Measurements from ENCODE around the gene CNPY1.
A peak's percentile ranks its signal among the peaks of the same experiment; 100 is the strongest.

The CNPY1 gene

GRCh38 chr7:155509359-155509724 is 37.0 kb downstream of the CNPY1 start:
- no peak for DNase-seq

- DNase-seq = no peak
Measured at GRCh38 chr7:155508376-155509358, 37.7 kb downstream of the CNPY1 start.

- no peak for DNase-seq
Measured at GRCh38 chr7:155507576-155507975, 38.8 kb downstream of the CNPY1 start.

DNA sequence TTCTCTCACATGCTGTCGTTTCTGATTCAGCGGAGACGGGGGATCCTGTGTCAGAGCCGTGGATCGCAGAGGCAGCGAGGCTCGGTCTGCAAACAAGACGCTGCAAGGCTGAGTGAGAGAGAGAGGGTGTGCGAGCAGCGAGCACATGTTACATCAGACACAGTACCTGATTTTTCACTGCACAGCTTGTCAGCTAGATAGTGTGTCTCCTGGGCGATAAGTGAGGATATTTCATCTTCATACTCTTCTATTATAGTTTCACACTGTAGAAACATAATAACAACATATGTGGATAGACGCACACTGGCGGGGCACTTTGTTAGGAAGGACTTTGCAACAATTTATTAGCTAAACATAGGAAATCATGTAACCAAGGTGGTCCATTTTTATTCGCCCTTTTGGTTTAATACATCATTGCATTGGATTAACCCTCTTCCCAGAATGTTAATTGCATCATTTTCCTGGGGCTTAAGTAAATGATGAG is 39.5 kb downstream of the CNPY1 start:
- no peak for DNase-seq

GRCh38 chr7:155505422-155505793 is 41.0 kb downstream of the CNPY1 start:
- DNase-seq = no peak

DNA sequence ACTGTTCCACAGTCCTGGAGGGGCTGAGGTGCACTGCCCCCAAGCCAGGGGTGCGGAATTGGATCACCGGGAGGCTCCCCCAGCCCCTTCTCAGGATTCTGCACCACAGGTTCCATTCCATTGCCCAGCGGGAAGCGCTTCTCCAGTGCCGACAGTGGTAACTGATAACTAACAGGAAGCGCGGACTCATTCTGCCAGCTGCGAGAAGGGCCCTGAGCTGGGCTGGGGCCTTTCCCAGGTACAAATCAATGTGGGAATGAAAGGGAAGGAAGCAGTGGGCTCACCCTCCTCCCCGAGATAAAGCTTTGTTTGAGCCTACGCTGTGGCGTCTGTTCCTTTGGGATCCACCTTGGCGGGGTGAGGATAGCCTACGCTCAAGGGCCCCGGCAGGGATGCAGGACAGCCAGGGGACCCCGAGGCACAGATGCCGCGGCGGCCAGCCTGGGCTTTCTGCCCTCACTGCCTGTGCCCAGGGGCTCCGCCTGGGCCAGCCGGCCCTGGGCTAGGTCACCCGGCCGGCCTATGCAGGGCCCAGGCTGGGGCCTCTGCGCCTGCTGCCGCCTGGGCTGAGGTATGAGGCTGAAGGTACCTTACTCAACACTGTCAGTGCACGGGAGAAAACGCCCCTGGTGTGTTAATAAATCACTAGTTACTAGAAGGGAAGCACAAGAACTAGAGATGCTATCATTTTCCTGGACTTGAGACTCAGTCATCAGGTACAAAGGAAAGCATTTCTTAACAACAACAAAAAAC is 49.0 kb downstream of the CNPY1 start:
- DNase-seq = no peak

GRCh38 chr7:155496267-155497005 is 49.9 kb downstream of the CNPY1 start:
- DNase-seq = no peak

DNA sequence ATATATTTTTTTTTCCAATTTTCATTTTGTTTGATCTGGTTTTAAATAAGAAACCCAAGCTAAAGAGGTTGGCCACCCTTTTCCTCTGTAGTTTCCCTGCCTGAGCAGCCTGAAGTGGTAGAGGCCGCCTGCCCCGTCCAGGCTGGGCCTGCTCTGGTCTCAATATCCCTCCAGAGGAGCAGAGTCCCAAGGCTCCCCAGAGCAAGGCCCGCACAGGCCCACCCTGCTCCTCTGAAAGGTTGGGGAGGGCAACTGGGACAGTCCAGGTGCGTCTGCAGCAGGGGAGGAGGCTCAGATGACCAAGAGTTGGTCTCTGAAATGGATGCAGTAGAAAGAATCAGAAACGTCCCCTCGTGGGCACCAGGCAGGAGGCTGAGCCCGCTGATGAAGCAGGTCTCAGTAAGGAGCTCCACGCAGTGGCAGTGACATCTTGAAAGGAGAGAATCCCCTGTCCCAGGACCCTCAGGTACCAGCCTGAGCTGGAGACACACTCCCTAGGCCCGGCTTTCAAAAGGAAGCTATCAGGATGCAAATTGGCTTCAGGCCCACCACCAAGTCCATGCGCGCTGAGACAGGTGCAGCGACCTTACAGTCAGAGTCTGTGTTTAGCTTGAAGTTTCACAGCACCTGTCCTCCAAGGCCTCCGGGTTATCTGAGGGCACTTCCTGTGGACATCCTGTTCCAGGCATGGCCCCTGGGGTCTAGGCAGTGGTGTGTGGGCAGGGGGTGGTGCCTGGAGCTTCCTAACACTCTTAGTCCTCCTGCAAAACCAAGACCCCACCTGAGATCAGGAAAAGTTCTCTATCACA is 50.7 kb downstream of the CNPY1 start:
- DNase-seq = peak; percentile 41

DNA sequence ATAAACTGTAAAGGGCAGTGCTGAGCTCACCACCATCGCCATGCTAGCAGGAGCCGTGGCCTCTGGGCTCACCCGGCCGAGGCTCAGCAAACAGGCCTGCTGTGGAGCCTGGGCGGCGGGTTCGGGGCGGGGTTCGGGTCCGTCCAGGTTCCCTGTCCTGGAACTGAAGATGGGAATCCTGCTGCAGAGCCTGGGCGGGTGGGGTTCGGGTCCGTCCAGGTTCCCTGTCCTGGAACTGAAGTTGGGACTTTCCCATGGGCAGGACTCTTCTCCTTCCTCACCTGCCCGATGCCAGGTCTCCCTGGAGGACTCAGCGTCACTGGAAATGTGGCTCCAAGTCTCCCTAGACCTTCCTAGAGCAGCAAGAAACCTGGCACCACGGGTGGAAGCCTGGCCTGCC is 51.8 kb downstream of the CNPY1 start:
- DNase-seq = no peak

DNA sequence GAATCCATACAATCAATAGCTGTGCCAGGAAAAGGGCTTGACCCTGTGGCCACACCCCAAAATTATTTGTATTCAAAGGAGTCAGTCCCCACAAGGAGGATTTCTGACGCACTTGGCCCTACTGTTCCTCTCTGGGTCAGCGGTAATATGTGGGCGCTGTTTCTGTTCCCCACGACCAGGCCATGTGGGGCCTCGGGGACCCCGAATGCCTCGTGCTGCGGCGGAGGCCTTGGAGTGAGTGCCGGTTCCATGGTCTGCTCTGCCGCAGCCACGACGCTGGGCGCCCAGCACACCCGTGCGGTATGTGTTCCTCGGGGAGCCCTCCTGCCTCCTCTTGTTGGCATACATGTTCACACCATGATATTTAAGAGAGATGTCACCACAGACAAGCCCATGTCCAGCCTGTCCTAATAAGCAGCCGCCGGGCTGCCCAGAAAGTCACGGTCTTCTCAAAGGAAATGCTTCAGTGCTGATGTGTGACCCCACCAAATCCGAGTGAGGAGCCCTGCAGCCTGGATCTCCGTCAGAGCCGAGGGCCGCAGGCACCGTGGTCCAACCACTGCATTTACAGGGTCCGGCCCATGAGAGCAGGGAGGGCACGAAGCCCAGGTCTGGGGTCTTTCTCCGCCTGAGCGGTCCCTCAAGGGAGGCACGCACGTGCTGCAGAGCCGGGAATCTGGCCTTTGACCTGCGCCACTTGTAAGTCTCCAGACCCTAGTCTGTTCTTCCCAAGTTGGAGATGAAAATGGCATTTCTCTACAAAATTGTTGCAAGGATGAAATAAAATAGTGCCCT is 52.4 kb downstream of the CNPY1 start:
- no peak for DNase-seq

DNA sequence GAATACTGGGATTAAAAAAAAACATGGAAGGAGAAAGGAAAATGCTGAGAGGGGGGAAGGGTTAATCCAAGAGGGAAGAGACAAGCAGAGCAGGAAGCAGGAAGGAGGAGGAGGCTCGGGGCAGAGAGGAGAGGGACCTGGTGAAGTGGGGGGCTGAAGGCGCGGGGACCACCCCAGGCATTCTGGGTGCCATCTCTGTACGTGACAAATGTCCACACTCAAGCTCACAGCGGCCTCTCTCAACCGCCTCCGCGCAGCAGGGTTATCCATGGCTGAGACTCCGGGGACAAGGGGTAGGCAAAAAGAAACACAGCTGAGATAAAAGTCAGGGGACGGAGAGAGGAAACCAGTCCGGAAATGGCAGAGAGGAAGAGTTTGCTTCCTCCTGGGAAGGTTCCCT is 54.5 kb downstream of the CNPY1 start:
- no peak for DNase-seq

DNA sequence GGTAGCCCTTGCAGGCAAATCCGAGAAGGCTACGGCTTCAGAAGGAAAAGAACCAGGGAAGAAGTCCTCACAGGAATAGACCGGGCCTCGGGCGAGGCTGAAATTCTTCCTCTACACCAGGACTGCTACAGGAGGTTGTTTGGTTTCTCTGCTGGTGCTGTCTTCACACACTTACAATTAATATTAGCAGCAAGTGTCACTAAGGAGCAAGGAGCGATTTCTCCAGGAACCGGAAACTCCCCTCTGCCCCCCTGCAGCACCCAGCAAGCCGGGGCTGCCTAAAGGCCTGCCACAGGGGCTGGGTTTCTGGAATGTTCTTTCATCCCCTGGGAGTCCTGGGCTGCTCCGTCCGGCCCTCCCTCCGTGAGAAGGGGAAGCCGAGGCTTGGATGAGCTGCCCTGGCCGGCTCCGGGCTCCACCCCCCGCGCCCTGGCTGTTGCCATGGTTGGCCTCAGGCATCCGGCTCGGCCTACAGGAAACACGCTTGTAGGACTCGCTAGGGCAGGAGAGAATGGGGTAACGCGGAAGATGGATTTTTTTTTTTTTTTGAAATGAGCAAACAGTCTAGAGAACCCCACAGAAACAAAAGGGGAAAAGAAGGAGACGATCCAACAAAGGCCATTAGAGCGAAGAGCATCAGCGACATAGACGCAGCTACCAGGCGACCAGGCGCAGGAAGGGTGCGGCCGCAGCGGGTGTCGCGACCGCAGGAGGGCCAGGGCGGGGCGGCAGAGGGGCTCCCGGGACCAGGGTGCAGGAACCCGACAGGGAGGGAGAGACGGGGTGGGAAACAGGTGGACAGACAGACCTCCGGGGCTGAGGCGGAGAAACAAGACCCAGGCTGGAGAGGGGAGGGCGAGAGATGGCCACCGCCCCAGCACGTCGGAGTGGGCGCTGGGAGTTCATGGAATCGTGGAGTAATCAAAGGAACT is 55.4 kb downstream of the CNPY1 start:
- no peak for DNase-seq

GRCh38 chr7:155489862-155490696 is 56.3 kb downstream of the CNPY1 start:
- no peak for DNase-seq

DNA sequence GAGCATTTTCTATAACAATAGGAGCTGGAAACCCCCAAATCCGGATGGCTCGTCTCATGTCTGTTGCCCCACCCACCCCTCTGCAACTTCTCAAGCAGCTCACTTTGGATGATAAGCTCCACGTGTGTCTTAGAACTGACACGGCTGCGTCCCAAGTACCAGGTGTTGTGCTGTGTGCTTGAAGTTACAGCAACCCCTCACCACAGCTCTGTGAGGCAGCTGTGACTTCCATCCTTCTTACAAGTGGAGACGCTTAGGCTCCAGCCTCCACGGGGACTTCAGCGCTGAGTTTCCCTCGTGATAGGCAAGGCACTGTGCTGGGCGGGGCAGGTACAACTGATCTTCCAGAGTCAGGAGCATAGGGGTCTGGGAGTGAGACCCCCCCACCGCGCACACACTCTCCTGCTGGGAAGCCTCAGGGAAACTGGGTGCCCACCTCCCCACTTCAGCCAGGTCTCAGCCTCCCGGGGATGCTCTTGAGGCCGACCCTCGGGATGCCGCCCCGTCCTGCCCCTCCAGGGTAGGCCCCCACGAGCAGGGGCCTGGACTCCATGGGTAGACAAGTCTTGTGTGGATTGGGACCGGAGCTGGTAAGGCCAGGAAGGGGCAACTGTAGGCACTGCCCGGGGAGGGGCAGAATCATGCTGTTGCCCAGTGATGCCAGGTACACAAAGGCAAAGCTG is 57.1 kb downstream of the CNPY1 start:
- DNase-seq = no peak

DNA sequence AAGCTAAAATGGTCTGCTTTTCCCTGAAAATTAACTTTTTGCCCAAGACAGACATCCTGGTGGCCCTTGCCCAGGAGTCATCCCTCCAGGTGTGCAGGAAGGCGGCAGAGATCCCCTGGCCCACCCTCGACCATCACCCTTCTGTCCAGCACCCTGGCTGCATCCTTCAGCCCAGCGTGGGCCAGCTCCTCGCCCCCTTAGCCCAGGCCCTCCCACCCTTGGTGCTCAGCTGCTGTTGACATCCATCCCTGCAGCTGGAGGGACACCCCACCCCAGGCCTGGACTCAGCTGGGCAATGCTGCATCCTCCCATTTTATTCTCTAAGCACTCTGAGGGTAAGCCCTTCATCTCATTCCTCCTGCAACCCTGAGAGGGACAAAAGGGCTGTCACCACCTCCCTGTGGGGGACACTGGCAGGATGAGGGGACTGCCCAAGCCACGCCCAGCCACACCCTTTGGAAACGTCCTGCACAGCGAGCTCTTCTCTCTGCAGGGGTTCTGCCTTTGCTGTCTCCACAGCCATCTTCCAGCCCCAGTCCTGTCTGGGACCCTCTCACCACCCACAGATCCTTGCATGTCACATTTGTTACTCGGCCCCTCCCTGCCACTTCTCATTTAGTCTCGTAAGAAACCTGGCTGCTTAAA is 57.8 kb downstream of the CNPY1 start:
- DNase-seq = no peak

DNA sequence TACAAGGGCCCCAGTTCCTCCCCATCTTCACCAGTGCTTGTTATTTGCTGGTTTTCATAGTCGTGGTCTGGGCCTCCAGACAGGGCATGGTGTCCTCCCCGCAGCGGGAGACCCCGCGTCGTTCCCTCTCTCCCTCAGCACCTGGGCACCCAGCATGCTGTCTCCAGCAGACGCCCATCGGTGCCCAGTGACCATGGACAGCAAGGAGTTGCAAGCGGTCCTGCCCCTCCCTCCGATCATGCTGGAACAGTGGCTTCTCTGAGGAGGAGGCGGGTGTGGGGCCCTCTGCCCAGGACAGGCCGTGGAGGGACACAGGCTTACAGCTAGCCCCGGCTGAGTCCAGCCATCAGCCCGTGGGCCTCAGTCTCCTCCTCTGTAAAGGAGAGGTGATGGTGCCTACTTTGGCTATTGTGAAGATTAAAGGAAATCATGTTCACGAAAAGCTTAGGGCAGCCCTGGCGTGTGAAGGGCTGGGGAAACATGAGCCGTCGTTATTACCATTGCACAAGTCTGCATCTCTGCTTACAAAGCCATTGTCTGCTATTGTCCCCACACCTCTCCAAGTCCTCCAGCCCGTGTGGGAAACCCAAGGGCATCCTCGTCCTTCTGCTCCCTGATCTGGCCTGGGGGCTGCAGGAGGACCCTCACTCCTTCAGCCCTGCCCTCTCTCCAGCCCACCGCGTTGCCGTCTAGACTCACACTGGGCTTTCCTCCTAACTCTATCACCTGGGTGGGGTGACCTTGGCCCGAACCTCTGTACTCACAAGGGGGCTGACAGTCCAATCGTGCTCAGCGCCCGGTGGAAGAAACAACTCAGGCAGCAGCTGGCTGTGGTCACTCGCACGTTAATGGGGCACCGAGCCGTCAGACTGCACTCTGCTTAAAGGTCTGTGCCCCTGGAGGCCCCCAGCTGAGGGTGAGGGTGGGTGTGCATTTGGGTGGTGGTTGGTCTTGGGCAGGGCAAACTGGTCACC is 58.6 kb downstream of the CNPY1 start:
- no peak for DNase-seq

Data from NCI-H1105 treated with DMSO at 0.1 percent for 48 hours (cell line).